Gastroesophageal sphincter (tissue), 3 donors: ENCODE results near the gene KIT.

Experiments
- POLR2A ChIP-seq, 2 donors: fragments of 450-650 bp; IDR thresholded peaks; one replicate each; pipeline ENCODE4 v1.6.1; 2017; ENCODE audit warnings: antibody characterized with exemption in 2 of 2, mild to moderate bottlenecking in 2 of 2, moderate library complexity in 1 of 2
- TF ChIP-seq, protein P1 (sequence below), 4 experiments: fragments of 200-600 bp in 2 of 4; fragments of 450-650 bp in 2 of 4; sonication (generic) in 1 of 4; IDR thresholded peaks; one replicate each; pipeline ENCODE4 v1.5.1; 2017 to 2019; ENCODE audit warnings: antibody characterized with exemption in 4 of 4, mild to moderate bottlenecking in 2 of 4, moderate library complexity in 2 of 4

DNA sequence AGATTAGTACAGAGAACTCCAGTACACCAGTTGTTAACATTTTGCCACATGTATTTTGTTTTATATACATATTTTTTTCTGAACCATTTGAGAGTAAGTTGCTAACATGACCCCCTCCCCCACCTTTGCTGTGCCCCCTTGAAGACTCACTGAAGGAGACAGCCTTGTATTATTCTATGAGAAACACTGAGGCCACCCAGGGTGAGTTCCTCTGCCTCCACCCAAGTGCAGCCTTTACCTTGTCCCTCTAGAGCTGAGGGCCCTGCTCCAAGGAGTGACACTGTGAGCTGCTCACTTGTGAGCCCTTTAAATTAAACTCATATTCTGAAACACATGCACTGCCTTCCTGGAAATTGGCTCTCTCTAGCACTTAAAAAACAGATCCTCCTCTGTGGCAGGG lies 21.1 kb downstream of the KIT start:
- no peak for TF ChIP-seq POLR2A (IDR thresholded peaks at IDR 0.05)
- TF ChIP-seq, protein P1, sequence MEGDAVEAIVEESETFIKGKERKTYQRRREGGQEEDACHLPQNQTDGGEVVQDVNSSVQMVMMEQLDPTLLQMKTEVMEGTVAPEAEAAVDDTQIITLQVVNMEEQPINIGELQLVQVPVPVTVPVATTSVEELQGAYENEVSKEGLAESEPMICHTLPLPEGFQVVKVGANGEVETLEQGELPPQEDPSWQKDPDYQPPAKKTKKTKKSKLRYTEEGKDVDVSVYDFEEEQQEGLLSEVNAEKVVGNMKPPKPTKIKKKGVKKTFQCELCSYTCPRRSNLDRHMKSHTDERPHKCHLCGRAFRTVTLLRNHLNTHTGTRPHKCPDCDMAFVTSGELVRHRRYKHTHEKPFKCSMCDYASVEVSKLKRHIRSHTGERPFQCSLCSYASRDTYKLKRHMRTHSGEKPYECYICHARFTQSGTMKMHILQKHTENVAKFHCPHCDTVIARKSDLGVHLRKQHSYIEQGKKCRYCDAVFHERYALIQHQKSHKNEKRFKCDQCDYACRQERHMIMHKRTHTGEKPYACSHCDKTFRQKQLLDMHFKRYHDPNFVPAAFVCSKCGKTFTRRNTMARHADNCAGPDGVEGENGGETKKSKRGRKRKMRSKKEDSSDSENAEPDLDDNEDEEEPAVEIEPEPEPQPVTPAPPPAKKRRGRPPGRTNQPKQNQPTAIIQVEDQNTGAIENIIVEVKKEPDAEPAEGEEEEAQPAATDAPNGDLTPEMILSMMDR (IDR thresholded peaks at IDR 0.05), result no peak
